GM13977 (cell line): ENCODE results near the gene APBB2.

Experiments used
- DNase-seq: peaks from one replicate; pipeline ENCODE4 v3.0.0; 2012; ENCODE audit warnings: low spot score
- in situ Hi-C: fragments of 300-500 bp; cut with MboI; formaldehyde crosslinking; loops from one replicate; pipeline ENCODE4 v1.12.0; 2022; ENCODE audit warnings: low sequenced_read_pairs, low pct_unique_long_range_greater_than_20kb, mixed read lengths, inconsistent platforms; ENCODE audit not compliant: unreplicated experiment
- TF ChIP-seq, protein P1 (sequence below): IDR thresholded peaks from 2 replicates; pipeline ENCODE4 v1.5.1; 2012; ENCODE audit warnings: mild to moderate bottlenecking, control low read depth; ENCODE audit not compliant: insufficient read depth; ENCODE audit errors: extremely low read depth, missing control alignments

APBB2 gene

DNA sequence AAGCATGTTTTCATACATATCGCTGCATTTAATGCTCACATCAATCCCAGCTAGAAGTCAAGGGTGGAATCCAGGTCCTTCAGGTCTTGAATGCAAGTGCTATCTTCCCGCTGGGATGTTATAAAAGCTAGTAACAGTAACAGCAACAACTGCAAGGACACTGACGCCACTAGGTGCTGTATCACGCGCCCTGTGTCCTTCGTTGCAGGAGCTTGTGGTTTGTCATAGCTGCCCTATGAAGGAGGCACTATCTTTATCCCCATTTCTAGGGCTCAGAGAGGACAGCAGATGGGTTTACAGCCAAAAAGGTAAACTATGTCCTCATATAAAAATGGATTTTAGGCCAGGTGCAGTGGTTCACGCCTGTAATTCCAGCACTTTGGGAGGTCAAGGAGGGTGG lies 261.7 kb downstream of the APBB2 start:
- in situ Hi-C loops: no loop called here
- DNase-seq: no peak
- TF ChIP-seq, protein P1, sequence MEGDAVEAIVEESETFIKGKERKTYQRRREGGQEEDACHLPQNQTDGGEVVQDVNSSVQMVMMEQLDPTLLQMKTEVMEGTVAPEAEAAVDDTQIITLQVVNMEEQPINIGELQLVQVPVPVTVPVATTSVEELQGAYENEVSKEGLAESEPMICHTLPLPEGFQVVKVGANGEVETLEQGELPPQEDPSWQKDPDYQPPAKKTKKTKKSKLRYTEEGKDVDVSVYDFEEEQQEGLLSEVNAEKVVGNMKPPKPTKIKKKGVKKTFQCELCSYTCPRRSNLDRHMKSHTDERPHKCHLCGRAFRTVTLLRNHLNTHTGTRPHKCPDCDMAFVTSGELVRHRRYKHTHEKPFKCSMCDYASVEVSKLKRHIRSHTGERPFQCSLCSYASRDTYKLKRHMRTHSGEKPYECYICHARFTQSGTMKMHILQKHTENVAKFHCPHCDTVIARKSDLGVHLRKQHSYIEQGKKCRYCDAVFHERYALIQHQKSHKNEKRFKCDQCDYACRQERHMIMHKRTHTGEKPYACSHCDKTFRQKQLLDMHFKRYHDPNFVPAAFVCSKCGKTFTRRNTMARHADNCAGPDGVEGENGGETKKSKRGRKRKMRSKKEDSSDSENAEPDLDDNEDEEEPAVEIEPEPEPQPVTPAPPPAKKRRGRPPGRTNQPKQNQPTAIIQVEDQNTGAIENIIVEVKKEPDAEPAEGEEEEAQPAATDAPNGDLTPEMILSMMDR: no peak

DNA sequence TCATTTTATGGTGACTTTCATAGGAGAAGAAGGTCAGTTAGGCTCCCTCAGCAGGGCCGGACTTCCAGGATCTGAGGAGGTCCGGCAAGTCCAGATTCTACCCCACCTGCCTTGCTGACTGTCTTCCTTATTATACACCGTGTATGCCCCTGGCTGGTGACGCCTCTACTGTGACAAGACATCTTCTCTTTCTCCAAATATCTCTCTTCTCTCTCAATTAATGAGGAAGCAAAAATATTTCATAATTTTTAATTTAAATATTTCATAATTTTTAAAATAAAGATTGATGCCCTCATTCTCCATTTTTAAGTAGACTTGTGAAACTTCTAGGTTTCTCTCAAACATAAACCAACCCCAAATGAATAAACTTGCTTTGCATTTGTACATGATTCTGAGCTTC lies 262.1 kb downstream of the APBB2 start:
- in situ Hi-C loops: no loop called here
- DNase-seq: no peak
- TF ChIP-seq, protein P1: no peak

DNA sequence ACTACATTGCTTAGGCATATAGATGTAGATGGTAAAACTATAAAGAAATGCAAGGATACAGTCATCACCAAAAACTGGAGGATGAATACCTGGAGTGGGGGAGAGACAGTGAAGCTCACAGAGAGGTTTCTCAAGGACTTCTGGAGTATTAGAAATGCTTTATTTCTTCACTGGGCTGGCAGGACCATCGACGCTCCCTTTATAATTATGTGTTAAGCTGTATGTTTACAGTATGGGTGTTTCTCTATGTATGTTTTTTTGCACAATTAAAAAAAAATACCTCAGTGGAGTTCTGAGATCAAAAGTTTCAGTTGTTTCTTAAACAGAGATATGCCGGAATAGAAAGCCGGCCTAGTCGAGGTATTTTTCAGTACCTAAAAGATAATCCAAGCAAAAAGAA lies 263.3 kb downstream of the APBB2 start:
- in situ Hi-C loops: no loop called here
- TF ChIP-seq, protein P1: no peak
- DNase-seq: no peak

DNA sequence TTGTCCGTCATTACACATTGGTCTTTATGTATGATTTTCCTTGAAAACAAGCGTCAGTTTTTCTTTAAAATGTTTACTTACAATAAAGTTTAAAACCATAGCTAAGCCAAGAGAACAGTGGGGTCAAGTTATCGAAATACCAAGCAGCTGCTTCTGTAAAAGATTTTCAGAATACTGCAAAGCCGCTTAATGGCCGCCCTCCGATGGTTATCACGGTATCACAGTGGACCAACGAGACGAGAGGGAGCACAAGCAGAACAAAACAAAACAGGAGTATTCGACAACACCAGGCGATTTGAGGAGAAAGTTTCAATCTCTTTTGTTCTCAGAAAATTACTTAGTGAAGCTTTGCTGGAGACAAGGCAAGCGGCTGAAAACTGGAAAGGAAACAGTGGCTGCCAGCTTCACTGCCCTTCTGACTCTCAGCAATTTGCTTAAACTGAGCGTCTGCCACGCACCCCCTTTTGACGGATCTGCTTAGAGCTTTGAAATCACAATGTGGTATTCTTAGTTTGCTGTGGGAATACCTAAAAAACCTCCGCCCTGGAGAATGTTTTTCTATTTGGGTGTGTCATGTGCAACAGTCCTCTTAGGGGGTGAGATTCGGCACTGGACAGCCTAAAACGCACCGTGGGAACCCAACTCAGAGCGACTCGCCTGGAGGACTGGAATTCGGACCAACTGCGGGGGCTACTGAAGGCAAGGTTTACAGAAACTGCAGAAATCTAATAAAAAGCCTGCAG lies 264.8 kb downstream of the APBB2 start:
- TF ChIP-seq, protein P1: no peak
- in situ Hi-C loops: no loop called here
- no peak for DNase-seq

DNA sequence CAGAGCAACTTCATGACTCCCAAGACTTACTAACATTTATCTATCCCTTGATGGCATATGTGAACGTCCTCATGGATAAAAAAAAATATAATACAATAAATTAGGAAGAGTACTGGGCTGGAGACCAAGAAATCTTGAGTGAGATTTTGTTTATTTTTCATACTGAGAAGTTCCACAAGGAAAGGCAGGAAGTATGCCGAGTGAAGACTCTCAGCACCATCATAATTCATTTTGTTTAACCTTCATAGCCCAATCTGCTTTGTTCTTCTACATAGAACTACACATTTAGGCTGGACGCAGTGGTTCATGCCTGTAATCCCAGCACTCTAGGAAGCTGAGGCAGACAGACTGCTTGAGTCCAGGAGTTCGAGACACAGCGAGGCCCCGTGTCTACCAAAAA lies 266.3 kb downstream of the APBB2 start:
- TF ChIP-seq, protein P1: no peak
- in situ Hi-C loops: no loop called here

DNA sequence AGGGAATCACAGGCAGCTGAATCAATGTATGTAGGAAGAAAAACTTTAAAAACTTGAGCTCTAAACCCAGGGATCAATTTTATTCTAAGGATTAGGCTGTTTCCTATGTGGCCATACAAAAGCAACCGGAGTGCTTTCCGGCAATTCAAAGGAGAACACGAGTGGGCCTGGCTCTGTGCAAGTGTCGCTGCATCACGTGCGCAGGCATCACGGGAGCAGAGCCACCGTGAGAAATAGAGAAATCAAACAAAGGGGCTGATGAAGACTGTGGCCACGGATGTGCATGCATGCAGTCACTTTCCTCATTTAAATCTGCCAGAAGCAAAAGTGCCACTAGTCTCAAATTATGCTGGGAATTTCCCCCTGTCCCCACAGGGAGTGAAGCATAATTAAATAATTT lies 267.7 kb downstream of the APBB2 start:
- DNase-seq: no peak
- in situ Hi-C loops: no loop called here
- TF ChIP-seq, protein P1: no peak

More for the DNA sequence above, 266.3 kb downstream of the APBB2 start:
- no peak for DNase-seq

DNA sequence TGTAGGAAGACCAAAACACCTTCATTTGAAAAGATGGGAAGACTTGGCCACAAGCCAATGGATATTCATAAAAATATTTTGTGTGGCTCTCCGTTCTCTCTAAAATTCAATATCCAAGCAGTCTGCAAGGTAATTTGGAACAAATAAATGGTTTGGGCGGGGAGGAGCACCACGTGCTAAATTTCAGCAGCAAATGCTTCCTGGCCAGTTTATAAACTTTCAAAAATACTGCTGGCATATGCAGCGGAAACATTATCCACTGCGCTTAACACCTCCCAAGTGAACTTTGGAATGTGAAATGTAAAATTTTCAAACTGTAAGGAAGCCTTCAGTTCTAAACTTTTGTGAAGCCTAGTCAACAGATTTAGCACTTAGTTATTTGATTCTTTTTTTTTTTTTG lies 273.6 kb downstream of the APBB2 start:
- no peak for DNase-seq
- in situ Hi-C loops: no loop called here
- TF ChIP-seq, protein P1: no peak
